GM19463 (cell line): ENCODE measurements around the gene BICRA.

Experiments
- ATAC-seq: cut with Tn5 transposase; IDR thresholded peaks from one replicate; pipeline ENCODE4 v1.9.1; 2021; ENCODE audit warnings: mild to moderate bottlenecking, moderate library complexity; ENCODE audit not compliant: unreplicated experiment

The BICRA gene

GRCh38 chr19:47686679-47687450, 77.9 kb downstream of the BICRA start:
- ATAC-seq, result no peak

GRCh38 chr19:47687906-47688305, 79.0 kb downstream of the BICRA start:
- ATAC-seq, result no peak

DNA sequence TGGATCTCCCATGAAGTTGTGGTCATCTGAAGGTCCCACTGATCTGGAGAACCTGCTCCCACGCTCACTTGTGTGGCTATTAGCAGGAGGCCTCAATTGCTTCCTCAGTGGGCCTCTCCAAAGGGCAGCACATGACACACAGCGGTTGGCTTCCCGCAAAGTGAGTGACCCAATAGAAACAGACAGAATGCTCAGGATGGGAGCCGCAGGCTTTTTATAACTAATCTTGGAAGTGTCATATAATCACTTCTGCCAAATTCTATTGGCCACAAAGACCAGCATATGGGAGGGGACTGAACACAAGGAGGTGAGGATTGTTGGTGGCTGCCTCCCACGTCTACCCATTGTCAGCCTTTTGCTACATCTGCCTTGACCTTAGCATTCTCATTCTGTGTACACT, 82.2 kb downstream of the BICRA start:
- no peak for ATAC-seq

DNA sequence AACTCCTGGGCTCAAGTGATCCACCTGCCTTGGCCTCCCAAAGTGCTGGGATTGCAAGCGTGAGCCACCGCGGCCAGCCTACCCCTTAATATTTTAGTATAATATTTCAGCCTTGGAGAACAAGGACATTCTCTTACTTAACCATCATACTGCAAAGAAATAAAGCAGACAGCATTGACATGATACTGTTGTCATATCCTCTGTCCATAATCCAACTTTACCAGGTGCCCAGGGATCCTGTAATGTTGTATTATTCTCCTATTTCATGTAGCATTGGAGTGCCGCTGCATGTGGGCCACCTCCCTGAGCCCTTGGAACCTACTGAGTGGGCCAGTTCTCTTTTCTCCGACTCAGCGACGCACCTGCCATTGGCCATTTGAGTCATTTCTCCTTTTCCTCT, 82.8 kb downstream of the BICRA start:
- no peak for ATAC-seq

DNA sequence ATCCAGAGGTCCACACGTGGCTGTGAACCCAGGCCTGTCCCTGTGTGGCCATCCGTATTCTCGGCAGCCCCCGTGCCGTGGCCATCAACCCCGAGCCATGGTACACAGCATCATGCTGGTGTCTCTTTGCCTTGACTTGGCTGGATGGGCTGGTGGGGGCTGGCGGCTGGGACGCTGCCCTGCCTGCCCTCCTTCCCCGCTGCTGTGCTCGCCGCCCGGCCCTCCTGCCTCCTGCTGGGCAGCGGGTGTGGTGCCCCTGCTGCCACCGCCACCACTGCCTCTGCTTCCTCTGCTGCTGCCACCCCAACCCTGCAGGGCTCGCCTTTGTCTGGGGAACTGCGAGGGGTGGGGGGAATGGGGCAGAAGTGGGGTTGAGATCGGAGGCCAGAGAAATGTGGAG, 84.6 kb downstream of the BICRA start:
- ATAC-seq, result no peak

DNA sequence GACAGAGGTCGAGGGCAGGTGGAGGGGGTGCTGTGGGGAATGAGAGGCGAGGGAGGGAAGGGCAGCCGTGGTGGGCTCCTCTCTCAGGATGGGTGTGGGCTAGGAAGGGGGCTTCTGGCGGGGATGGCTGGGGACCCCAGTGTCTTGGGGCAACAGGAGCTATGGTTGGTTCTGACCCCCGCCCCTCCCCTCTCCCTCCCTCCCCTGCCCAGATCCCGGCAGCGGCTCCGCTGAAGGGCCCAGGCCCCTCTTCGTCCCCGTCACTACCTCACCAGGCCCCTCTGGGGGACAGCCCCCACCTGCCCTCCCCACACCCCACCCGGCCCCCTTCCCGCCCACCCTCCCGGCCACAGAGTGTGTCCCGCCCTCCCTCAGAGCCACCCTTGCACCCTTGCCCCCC, 85.0 kb downstream of the BICRA start:
- ATAC-seq, result no peak

GRCh38 chr19:47694466-47695273, 85.7 kb downstream of the BICRA start:
- no peak for ATAC-seq

DNA sequence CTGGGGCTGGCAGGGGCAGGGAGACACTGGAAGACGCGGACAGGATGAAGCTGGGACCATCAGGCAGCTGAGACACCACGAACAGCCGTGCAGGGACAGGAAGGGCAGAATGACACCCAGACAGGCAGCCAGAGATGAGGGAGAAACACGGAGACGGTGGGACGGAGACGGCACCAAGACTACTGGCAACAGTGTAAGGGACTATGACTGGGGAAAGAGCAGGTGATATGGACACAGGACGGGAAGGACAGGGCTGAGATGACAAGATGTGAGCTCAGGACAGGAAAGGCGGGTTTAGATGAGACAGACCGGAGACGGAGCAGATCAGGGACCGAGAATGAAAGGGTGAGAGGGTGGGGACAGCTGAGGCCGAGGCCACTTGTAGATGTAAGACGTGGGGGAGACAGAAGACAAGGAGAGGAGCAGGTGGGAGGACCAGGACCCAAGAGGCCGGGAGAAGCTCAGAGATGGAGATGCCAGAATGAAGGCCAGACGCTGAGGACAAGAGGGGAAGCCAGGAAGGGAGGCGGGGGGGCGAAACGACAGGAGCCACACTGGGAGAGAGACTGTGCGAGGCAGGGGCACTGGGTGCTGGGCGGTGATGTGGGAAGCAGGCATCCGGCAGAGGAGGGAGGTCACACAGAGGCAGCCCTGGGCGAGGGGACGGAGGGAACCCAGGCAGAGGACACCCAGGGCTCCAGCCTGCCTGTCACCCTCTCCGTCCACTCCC, 86.8 kb downstream of the BICRA start:
- no peak for ATAC-seq

GRCh38 chr19:47696635-47697034, 87.7 kb downstream of the BICRA start:
- no peak for ATAC-seq

DNA sequence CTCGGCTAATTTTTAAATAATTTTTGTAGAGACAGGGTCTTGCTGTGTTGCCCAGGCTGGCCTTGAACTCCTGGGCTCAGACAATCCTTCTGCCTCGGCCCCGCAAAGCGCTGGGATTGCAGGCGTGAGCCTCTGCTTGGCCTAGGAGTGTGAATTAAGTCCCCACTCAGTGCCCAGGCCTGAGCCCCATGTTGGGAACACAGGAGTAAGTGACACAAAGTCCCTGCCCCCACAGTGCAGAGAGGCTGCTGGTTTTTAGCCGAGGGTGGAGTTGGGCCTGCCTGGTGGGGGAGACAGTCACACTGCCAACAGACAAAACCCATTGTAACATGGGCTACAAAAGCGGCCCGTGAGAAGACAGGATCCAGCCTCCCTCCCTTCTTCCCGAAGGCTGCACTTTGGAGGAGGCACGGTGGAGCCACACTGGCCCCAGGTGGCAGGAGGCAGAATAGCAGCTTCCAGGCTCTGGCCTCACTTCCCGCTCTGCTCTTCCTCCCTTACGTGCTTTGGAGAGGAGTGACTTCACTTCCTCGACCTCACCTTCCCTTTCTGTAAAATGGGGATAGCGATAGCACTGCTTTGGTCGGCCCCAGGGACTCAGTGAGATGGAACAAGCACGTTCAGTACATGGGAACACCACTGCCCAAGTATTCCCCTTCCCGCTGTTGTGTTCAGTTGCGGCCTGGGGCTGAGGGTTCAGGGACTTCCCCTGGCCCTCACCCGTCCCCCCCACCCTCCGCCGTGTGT, 89.1 kb downstream of the BICRA start:
- ATAC-seq, result no peak

DNA sequence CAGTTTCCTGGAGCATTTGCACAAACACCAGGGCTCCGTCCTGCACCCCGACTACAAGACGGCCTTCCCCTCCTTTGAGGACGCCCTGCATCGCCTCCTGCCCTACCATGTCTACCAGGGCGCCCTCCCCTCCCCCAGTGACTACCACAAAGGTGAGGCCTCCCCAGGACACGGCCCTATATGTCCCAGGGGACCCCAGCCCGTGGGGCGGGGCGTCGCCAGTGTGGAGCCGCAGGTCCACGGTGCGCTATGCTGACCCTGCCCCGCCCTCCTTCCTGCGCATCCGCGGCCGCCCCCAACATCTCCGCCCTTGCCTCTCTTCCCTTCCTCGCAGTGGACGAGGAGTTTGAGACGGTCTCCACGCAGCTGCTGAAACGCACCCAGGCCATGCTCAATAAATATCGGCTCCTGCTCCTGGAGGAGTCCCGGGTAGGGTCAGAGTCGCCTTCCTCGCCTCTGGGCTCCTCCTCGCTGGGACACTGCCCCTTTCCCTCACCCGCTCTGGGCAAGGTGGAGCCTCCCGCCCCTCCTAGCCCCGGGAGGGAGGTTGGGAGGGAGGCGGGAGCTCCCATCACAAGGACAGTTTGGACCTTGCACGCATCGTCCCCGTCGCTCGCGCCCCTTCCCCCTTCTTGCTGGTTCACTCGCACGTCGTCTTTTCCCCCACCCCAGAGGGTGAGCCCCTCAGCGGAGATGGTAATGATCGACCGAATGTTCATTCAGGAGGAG, 89.9 kb downstream of the BICRA start:
- no peak for ATAC-seq

DNA sequence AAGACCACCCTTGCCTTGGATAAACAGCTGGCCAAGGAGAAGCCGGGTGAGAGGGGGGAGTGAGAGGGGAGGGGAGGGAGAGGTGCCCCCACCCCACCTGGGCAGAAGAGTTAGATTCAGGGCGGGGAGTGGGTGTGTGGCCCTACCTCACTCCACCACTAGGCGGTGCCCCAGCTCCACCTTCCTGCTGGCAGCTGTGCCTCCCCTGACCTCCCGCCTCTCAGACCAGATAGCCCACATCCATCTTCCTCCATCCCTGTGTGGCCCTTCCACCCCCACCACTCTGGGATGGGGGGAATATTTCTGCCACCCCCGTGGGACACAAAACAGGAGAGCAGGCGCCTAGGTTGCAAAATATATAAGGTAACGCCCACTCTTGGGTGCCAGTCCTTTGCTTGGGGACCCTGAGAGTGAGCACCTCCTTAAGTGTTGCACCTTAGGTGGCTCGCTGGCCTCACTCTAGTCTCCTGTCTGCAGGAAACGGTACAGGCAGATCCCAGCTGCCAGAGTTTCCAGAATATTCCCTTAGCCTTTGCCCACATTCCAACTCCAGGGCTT, 90.5 kb downstream of the BICRA start:
- ATAC-seq, result no peak

GRCh38 chr19:47700934-47701716, 92.2 kb downstream of the BICRA start:
- ATAC-seq, result no peak

- ATAC-seq, result no peak
These were observed 93.0 kb downstream of the BICRA start for GRCh38 chr19:47701717-47702552.

- ATAC-seq, result no peak
These were observed 93.7 kb downstream of the BICRA start for GRCh38 chr19:47702671-47703070.

DNA sequence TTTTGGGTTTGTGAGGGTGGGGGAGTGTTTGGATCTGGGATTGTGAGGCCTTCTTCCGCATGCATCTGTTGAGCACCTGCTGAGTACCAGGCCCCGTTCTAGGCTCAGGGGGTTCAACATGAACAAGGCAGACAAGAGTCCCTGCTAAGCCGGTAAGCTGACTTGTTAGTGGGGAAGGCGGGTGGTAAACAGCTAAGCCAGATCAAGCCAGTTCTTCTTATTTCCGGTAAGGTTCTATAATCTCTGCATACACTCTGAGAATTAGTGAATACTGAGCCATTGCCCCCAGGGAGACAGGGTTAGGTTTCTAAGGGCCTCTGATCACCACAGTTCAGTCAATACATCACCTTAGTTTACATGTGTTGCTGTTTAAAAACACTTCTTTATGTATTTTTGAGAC, 94.4 kb downstream of the BICRA start:
- no peak for ATAC-seq

DNA sequence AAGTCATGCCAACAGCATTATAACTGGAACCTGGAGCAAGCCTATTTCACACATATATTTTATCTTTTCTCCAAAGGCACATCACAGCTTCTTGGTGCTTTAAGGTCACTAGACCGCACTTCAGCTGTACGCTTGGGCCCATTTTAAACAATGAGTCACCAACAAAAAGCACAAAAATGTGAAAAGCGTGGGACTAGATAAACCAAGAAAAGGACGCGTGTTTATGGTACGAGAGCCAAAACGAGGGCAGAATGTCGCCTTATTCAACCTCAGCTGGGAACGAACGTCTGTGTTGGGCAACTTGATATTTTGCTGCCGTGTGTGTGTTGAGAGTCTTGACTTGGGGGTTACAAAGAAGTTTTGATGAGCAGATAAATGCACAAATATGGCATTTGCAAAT, 95.1 kb downstream of the BICRA start:
- no peak for ATAC-seq

GRCh38 chr19:47704656-47705055, 95.7 kb downstream of the BICRA start:
- ATAC-seq, result no peak
